K562 (cell line): ENCODE measurements around the gene TTC22.

Experiments used
- ARID1B ChIP-seq: fragments of 450-650 bp; IDR thresholded peaks from 2 replicates; pipeline ENCODE4 v1.6.1; 2016; ENCODE audit warnings: antibody characterized with exemption, mild to moderate bottlenecking, inconsistent platforms
- CGGBP1 ChIP-seq: fragments of 250-450 bp; sonication (Bioruptor Pico); IDR thresholded peaks from 2 replicates; pipeline ENCODE4 v1.9.0; 2021; ENCODE audit warnings: mild to moderate bottlenecking
- CTCF ChIP-seq, 3 experiments: IDR thresholded peaks in 2 of 3; conservative IDR thresholded peaks in 1 of 3; 2 replicates each; pipeline ENCODE4 v1.5.1; 2011 to 2012; ENCODE audit warnings: low read length in 3 of 3, mild to moderate bottlenecking in 3 of 3, control low read depth in 2 of 3, improper control_type of control experiment in 1 of 3, inconsistent platforms in 1 of 3, low read depth in 1 of 3, mixed read lengths in 1 of 3, moderate library complexity in 1 of 3; ENCODE audit not compliant: insufficient read depth in 2 of 3
- ELK3 ChIP-seq: fragments of 450-650 bp; formaldehyde crosslinking; IDR thresholded peaks from 2 replicates; pipeline ENCODE4 v1.4.0; 2020; ENCODE audit warnings: mild to moderate bottlenecking
- HCFC1 ChIP-seq: IDR thresholded peaks from 2 replicates; pipeline ENCODE4 v1.6.1; 2012; ENCODE audit warnings: low read depth, low read length, improper control_type of control experiment
- JUNB ChIP-seq: fragments of 450-650 bp; formaldehyde crosslinking; conservative IDR thresholded peaks from 2 replicates; pipeline ENCODE4 v1.4.0; 2020; ENCODE audit warnings: mild to moderate bottlenecking
- MAX ChIP-seq: sonication (generic); formaldehyde crosslinking; IDR thresholded peaks from 2 replicates; pipeline ENCODE4 v1.9.0; 2022; ENCODE audit warnings: mild to moderate bottlenecking, missing genetic modification reagents
- PHF8 ChIP-seq: fragments of 200-600 bp; sonication (generic); IDR thresholded peaks from 2 replicates; pipeline ENCODE4 v1.6.1; 2012; ENCODE audit warnings: mixed run types, mild to moderate bottlenecking, inconsistent platforms, low read length, moderate library complexity, borderline replicate concordance
- SIN3A ChIP-seq, 2 experiments: fragments of 150-350 bp in 1 of 2; IDR thresholded peaks; 2 replicates each; pipeline ENCODE4 v1.6.1; 2011 to 2016; ENCODE audit warnings: borderline replicate concordance in 2 of 2, low read depth in 2 of 2, low read length in 2 of 2, mild to moderate bottlenecking in 2 of 2, moderate library complexity in 2 of 2; ENCODE audit not compliant: control insufficient read depth in 1 of 2
- XRCC5 ChIP-seq: fragments of 200-400 bp; formaldehyde crosslinking; IDR thresholded peaks from 2 replicates; pipeline ENCODE4 v1.6.1; 2017; ENCODE audit warnings: low read depth, mild to moderate bottlenecking, low read length
- YY1 ChIP-seq, 3 experiments: IDR thresholded peaks; 2 replicates each; pipeline ENCODE4 v1.6.1; 2011; ENCODE audit warnings: low read length in 2 of 3, mild to moderate bottlenecking in 2 of 3, moderate library complexity in 2 of 3, borderline replicate concordance in 1 of 3, control low read depth in 1 of 3, low read depth in 1 of 3; ENCODE audit not compliant: insufficient read depth in 3 of 3, insufficient replicate concordance in 2 of 3, control insufficient read depth in 1 of 3, insufficient read length in 1 of 3; ENCODE audit errors: extremely low read depth in 1 of 3
- ZBTB1 ChIP-seq: sonication (generic); formaldehyde crosslinking; IDR thresholded peaks from 2 replicates; pipeline ENCODE4 v1.8.1; 2023; ENCODE audit warnings: missing genetic modification reagents, low read depth, mild to moderate bottlenecking, borderline replicate concordance
- ZFX ChIP-seq: sonication (generic); formaldehyde crosslinking; IDR thresholded peaks from 2 replicates; pipeline ENCODE4 v1.8.0; 2022; ENCODE audit warnings: mild to moderate bottlenecking, missing genetic modification reagents, moderate library complexity
- ZNF407 ChIP-seq: fragments of 450-650 bp; IDR thresholded peaks from 2 replicates; pipeline ENCODE4 v1.6.1; 2016; ENCODE audit warnings: low read depth

- no peak for TF ChIP-seq JUNB (CRISPR knock-in tag)
- no peak for TF ChIP-seq YY1 (IDR thresholded peaks at IDR 0.05; ENCODE audit: borderline replicate concordance in 1 of 3, control insufficient read depth in 1 of 3, extremely low read depth in 1 of 3, insufficient read depth in 3 of 3, insufficient read length in 1 of 3, insufficient replicate concordance in 2 of 3, low read depth in 1 of 3, low read length in 2 of 3)
- TF ChIP-seq ZBTB1 (CRISPR knock-in tag): no peak
- TF ChIP-seq ZFX (CRISPR knock-in tag): no peak
- no peak for TF ChIP-seq CTCF (IDR thresholded peaks at IDR 0.05 in 2 of 3, conservative IDR thresholded peaks at IDR 0.05 in 1 of 3; ENCODE audit: insufficient read depth in 2 of 3, low read depth in 1 of 3, low read length in 3 of 3)
- no peak for TF ChIP-seq HCFC1
- no peak for TF ChIP-seq ELK3 (CRISPR knock-in tag)
- no peak for TF ChIP-seq PHF8
- no peak for TF ChIP-seq XRCC5
- no peak for TF ChIP-seq MAX (CRISPR knock-in tag)
- no peak for TF ChIP-seq SIN3A (IDR thresholded peaks at IDR 0.05; ENCODE audit: borderline replicate concordance in 2 of 2, control insufficient read depth in 1 of 2, low read depth in 2 of 2, low read length in 2 of 2)
- TF ChIP-seq ARID1B: no peak
- no peak for TF ChIP-seq ZNF407
- TF ChIP-seq CGGBP1 (CRISPR knock-in tag): no peak
Observed at GRCh38 chr1:54781023-54781723, 19.9 kb downstream of the TTC22 start.
